ENCODE data around the gene USE1. TPM values are rescaled to one million over a fixed set of nuclear protein-coding genes. Genes with fewer than 3 reads are reported as not detected.
A peak's percentile ranks its signal among the peaks of the same experiment; 100 is the strongest.
"Not testable (repeated sequence)": the region's sequence is repeated elsewhere in the genome, so short reads cannot be mapped to it uniquely, and the experiment has no call there.

Gene USE1
- 10 to 100 TPM; 22.4 to 31.5 (median 25.9) TPM for polyA plus RNA-seq (ENCODE audit: insufficient read length in 10 of 10)
- long read RNA-seq, donor 1, partial matches to known transcripts: 0 of 8 reads
- long read RNA-seq, donor 1, other reads (novel, unspliced or antisense): 7 of 8 reads
- long read RNA-seq, donor 2, partial matches to known transcripts: 0 of 9 reads
- long read RNA-seq, donor 2, other reads (novel, unspliced or antisense): 9 of 9 reads
- long read RNA-seq, donor 3: 0 reads
- long read RNA-seq, donor 4, partial matches to known transcripts: 0 of 12 reads
- long read RNA-seq, donor 4, other reads (novel, unspliced or antisense): 10 of 12 reads
- long read RNA-seq, donor 5, partial matches to known transcripts: 0 of 15 reads
- long read RNA-seq, donor 5, other reads (novel, unspliced or antisense): 12 of 15 reads
- long read RNA-seq, donor 6, partial matches to known transcripts: 0 of 6 reads
- long read RNA-seq, donor 6, other reads (novel, unspliced or antisense): 6 of 6 reads
- long read RNA-seq, donor 7, partial matches to known transcripts: 0 of 10 reads
- long read RNA-seq, donor 7, other reads (novel, unspliced or antisense): 9 of 10 reads
- long read RNA-seq, donor 8, partial matches to known transcripts: 0 of 8 reads
- long read RNA-seq, donor 8, other reads (novel, unspliced or antisense): 6 of 8 reads
- long read RNA-seq, donor 9: 0 reads

DNA sequence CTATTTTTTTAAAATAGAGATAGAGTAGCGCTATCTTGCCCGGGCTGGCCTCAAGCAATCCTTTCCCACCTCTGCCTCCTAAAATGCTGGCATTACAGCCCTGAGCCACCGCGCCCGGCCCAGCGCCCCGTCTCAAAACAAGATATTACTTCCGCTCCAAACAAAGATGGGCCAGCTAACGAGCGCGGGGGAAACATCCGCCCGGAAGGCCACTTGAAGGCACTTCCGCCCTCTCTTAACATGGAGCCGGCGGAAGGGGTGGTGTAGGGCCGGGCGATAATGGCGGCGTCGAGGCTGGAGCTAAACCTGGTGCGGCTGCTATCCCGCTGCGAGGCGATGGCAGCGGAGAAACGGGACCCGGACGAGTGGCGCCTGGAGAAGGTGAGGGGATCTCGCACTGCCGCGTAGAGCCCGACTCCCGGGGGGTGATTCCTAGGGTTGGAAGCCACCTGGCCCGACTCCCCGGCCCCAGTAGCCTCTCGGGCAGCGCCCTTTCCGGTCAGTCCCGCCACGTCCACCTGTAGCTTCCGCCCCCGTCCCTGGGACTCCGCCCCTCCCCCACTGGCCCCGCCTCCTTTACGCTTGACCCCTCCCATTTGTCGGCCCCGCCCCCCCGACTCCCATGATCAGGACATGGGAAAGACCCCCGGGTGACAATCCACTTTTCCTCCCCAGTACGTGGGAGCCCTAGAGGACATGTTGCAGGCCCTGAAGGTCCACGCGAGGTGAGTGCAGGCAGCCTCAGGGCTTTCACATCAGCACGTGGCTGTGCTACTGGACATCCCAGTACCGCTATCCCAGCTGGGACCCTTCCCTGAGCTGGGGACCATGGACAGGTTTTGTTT lies at the start of gene USE1:
TSS of gene USE1 (plus strand) at position 231 of the 845 bp plus-strand sequence. CDS start at position 280, 49 bp downstream.
- peak; percentile 93 to 98 (median 95) for DNase-seq

- DNase-seq: no peak
Observed at GRCh38 chr19:17165715-17166114, 49.4 kb upstream of the USE1 start.

DNA sequence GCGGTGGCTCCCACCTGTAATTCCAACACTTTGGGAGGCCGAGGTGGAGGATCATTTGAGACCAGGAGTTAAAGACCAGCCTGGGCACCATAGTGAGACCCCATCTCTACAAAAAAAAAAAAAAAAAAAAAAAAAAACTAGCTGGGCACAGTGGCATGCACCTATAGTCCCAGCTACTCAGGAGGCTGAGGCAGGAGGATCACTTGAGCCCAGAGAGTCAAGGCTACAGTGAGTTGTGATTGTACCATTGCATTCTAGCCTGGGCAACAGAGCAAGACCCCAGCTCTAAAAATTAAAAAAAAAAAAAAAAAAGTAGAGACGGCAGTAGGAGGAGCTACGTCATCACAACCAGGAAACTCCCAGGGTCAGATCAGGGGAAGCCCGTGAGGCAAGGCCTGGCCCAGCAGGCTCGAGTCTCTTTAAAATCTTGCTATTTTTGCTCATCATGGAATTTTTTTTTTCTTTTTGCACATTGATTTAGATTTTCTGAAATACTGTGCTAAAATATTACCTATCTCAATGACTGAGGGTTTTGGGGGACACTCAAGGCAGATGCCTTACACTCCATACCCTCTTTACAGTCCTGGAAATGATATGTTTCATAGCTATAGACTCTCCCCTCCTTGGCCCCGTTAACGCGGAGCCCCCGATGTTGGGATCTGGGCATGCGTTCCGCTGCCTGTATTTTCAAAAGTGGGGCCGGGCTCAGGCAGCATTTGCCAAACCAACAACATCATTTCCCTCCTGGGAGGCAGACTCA lies 44.4 kb upstream of the USE1 start:
- no peak for DNase-seq

DNA sequence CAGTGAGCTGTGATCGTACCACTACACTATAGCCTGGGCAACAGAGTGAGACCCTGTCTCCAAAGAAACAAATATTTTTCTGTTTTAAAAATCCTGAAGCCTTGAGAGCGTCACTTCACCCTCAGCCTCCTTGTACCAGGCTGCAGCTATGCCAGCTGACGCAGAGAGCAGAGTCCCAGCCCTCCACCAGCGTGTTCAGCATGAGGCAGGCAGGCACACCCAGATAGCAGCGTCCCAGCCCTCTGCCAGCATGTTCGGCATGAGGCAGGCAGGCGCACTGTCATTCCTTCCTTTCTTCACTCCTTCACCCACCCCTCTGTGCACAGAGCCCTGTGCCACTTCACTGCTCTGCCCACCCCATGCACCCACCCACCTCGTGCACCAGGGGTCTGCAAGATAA lies 43.3 kb upstream of the USE1 start:
- DNase-seq: no peak

DNA sequence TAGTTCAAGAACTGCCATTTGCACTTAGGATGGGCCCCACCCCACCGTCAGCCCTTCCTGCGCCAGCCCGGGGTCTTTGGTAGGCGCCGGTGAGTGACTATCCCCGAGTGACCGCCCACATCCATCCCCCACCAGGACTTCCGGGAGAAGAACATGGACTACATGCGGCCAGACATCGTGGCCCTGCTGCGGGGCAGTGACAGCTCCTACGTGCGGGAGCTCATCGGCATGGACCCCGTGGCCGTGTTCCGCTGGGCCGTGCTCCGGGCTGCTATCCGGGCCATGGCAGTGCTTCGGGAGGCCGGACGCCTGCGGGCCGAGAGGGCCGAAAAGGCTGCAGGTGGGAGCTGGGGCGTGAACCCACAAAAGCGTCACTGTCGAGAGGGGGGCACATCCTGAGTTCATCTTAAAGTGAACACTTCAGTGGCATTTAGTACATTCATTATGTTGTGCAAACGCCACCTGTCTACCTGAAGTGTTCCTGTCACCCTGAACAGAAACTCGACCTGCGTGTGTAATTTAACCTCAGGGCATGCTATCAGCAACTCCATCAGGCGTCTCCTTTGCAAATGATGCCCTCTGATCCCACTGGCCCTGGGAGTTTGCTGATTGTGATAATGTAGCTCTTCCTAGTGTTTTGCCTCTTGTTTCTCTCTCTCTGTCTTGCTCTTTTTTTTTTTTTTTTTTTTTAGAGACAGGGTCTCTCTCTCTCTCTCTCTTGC lies 42.4 kb upstream of the USE1 start:
- no peak for DNase-seq

- DNase-seq: no peak
Observed at GRCh38 chr19:17178291-17178690, 36.9 kb upstream of the USE1 start.

DNA sequence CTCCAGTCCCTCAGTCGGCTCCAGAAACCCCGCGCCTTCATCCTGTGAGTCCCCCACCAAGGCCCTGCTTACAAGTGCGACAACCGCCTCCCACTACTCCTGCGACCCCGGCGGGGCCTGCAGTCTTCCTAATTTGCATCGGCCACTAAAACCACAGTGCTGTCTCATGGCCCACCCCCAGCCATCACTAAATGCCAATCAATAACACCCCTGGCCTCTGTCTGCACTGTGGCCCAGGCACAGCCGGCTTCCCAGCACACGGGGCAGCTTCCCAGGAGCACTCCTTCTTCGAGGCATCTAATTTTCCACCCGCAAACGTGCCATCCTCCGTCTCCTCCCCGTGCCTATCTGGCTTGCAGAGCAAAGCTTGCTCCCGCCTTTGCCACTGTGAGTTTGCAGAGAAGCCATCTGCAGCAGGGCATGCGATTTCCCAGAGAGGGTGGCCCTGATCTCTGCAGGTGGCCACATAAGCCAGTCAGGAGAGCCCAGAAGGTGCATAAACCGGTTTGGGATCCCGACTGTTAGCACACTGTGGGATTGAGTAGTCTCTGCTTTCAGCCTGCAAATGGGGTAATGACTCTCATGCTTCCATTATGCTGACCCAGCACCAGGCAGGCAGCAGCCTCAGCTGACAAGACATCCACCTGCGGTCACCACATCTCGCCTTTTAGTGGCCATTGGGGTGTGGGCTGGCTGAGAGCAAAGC lies 34.0 kb upstream of the USE1 start:
- DNase-seq: no peak

- peak in 1 of 3 donors; percentile 28 for DNase-seq
Observed at GRCh38 chr19:17183271-17183761, 31.8 kb upstream of the USE1 start.

GRCh38 chr19:17183858-17184321 lies 31.3 kb upstream of the USE1 start:
- peak in 2 of 3 donors; percentile 39 to 66 for DNase-seq

DNA sequence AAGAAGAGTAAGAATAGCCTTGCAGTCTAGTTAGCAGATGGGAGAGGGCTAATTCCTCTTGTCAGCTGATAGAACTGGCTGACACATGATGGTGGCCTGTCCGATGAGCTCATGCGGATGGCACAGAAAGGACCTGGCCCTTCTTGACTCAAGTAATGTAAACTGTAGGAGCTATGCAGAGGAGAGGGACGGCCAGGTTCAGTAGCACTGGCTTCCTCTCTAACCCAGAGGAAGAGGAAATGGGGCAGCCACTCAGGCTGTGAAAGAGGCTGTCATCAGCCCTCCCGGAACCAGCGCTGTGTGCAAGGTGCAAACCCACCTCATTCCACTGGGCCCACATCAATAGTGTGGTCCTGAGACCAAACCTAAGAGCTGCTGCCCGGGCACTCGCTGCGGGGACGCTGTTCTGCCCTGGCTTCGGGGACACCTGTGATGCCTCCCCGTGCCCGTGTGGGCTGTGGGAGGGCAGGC lies 30.8 kb upstream of the USE1 start:
- no peak for DNase-seq

DNA sequence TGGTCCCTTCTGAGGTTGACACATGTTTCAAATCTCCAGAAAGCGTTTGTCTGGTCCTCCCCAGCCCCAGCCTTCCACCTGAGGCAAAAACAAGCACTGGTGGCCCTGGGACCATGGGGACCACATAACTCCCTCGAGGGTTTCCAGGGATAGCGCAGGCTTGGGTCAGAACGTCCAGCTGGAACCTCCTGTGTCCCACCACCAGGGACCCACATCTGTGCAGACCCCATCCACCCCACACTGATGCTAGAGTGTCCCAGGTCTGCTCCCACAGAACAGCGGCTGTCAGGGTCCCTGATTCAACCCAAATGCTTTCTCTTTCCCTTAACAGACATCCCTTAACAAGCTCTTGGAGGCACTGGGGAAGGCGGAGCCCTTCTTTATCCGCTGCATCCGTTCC lies 29.6 kb upstream of the USE1 start:
- DNase-seq: no peak

DNA sequence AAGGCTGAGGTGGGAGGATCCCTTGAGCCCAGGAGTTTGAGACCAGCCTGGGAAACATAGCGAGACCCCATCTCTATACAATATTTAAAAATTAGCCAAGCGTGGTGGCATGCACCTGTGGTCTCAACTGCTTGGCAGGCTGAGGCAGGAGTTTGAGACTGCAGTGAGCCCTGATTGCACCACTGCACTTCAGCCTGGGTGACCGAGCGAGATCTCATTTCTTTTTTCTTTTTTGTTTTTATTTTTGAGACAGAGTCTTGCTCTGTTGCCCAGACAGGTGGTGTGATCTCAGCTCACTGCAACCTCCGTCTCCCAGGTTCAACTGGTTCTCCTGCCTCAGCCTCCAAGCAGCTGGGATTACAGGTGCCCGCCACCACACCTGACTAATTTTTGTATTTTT lies 23.4 kb upstream of the USE1 start:
- DNase-seq: not testable (repeated sequence)

DNA sequence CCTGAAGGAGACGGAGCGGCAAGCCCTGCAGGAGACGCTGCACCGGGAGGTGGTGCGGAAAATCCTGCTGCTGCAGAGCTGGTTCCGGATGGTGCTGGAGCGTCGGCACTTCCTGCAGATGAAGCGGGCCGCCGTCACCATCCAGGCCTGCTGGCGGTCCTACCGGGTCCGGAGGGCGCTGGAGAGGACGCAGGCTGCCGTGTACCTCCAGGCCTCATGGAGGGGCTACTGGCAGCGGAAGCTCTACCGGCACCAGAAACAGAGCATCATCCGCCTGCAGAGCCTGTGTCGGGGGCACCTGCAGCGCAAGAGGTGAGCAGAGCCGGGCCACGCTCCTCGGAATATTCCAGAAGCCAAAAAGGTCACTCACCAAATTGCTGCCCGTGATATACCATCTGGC lies 22.4 kb upstream of the USE1 start:
- no peak for DNase-seq

DNA sequence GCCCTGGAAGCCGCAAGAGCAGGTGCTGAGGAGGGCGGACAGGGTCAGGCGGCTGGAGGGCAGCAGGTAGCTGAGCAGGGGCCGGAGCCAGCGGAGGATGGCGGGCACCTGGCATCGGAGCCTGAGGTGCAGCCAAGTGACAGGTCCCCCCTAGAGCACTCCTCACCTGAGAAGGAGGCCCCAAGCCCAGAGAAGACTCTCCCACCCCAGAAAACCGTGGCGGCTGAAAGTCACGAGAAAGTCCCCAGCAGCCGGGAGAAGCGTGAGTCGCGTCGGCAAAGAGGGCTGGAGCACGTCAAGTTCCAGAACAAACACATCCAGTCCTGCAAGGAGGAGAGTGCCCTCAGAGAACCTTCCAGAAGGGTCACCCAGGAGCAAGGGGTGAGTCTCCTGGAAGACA lies 20.5 kb upstream of the USE1 start:
- no peak for DNase-seq

- no peak for DNase-seq
Observed at GRCh38 chr19:17195106-17195505, 20.1 kb upstream of the USE1 start.

- DNase-seq: no peak
Observed at GRCh38 chr19:17196610-17197009, 18.5 kb upstream of the USE1 start.

DNA sequence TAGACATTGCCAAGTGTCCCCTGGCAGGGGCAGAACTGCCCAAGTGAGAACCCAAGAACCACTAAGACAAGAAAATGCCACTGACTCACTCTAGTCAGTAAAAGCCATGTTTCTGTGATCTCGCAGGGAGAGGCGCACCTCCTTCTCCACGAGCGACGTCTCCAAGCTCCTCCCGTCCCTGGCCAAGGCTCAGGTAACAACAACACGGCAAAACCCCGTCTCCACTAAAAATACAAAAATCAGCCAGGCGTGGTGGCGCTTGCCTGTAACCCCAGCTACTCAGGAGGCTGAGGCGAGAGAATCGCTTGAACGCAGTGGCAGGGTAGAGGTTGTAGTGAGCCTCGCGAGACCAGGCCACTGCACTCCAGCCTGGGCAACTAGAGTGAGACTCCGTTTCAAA lies 17.5 kb upstream of the USE1 start:
- DNase-seq: no peak

- no peak for DNase-seq
Observed at GRCh38 chr19:17200408-17201079, 14.6 kb upstream of the USE1 start.

GRCh38 chr19:17202249-17202648 lies 12.9 kb upstream of the USE1 start:
- no peak for DNase-seq

All from muscle of back (tissue), 13 donors.